Ascending aorta (tissue), 2 donors: Measurements from ENCODE around the gene ANGEL1. TPM values are rescaled to one million over a fixed set of nuclear protein-coding genes. Genes with fewer than 3 reads are reported as not detected.
A peak's percentile ranks its signal among the peaks of the same experiment; 100 is the strongest.

ENCODE experiments used
- DNase-seq, 2 donors: peaks; one replicate each; pipeline ENCODE4 v3.0.0-alpha.2; 2019; ENCODE audit warnings: low spot score in 2 of 2
- H3K27ac ChIP-seq, 2 donors: fragments of 200-600 bp; sonication (generic); one replicate each; pipeline ENCODE4 v1.5.1; 2016 to 2017; ENCODE audit warnings: mild to moderate bottlenecking in 1 of 2
- H3K27me3 ChIP-seq: fragments of 200-600 bp; sonication (generic); one replicate; pipeline ENCODE4 v1.5.1; 2017
- H3K36me3 ChIP-seq, 2 donors: fragments of 200-600 bp; sonication (generic); one replicate each; pipeline ENCODE4 v1.5.1; 2016
- H3K4me1 ChIP-seq, 2 donors: fragments of 200-600 bp; sonication (generic); one replicate each; pipeline ENCODE4 v1.5.1; 2016 to 2017; ENCODE audit warnings: mild to moderate bottlenecking in 1 of 2
- H3K4me3 ChIP-seq, 2 donors: fragments of 200-600 bp; sonication (generic); one replicate each; pipeline ENCODE4 v1.5.1; 2016 to 2017; ENCODE audit warnings: mild to moderate bottlenecking in 1 of 2
- H3K9me3 ChIP-seq, 2 donors: fragments of 200-600 bp; sonication (generic); one replicate each; pipeline ENCODE4 v1.5.1; 2016
- intact Hi-C: fragments of 100-400 bp; cut with DNase I; formaldehyde crosslinking; loops from one replicate; pipeline ENCODE4 v1.15.1; 2023
- total RNA-seq: library from RNA; depleted of rRNA; stranded (reverse); fragments of >200 nt; gene quantifications from one replicate; pipeline ENCODE4 v1.1.0, GENCODE V29; 2016
- TF ChIP-seq, protein P1 (sequence below), 3 experiments: fragments of 200-600 bp in 2 of 3; fragments of 450-650 bp in 1 of 3; sonication (generic) in 2 of 3; IDR thresholded peaks; one replicate each; pipeline ENCODE4 v1.5.1; 2016 to 2019; ENCODE audit warnings: antibody characterized with exemption in 3 of 3, mild to moderate bottlenecking in 1 of 3, moderate library complexity in 1 of 3

Gene ANGEL1
- total RNA-seq, 1 donor from 2014 or later, result 15.5 TPM

GRCh38 chr14:76781648-76782051 is 31.0 kb downstream of the ANGEL1 start:
- Histone ChIP-seq H3K36me3 (peaks cover 5 to 14% of the 10 kb centered on the region in 2 donors), H3K9me3 (no peaks in the 10 kb centered on the region), H3K27ac (peak overlapping the region; percentile 59 to 65), H3K4me1 (peaks cover 0 to 10% of the 10 kb centered on the region in 2 donors), H3K4me3 (no peak overlapping the region), H3K27me3 (no peaks in the 10 kb centered on the region)
- TF ChIP-seq, protein P1, sequence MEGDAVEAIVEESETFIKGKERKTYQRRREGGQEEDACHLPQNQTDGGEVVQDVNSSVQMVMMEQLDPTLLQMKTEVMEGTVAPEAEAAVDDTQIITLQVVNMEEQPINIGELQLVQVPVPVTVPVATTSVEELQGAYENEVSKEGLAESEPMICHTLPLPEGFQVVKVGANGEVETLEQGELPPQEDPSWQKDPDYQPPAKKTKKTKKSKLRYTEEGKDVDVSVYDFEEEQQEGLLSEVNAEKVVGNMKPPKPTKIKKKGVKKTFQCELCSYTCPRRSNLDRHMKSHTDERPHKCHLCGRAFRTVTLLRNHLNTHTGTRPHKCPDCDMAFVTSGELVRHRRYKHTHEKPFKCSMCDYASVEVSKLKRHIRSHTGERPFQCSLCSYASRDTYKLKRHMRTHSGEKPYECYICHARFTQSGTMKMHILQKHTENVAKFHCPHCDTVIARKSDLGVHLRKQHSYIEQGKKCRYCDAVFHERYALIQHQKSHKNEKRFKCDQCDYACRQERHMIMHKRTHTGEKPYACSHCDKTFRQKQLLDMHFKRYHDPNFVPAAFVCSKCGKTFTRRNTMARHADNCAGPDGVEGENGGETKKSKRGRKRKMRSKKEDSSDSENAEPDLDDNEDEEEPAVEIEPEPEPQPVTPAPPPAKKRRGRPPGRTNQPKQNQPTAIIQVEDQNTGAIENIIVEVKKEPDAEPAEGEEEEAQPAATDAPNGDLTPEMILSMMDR (IDR thresholded peaks at IDR 0.05), result no peak
- intact Hi-C loops, result no loop called here
- DNase-seq, result no peak

DNA sequence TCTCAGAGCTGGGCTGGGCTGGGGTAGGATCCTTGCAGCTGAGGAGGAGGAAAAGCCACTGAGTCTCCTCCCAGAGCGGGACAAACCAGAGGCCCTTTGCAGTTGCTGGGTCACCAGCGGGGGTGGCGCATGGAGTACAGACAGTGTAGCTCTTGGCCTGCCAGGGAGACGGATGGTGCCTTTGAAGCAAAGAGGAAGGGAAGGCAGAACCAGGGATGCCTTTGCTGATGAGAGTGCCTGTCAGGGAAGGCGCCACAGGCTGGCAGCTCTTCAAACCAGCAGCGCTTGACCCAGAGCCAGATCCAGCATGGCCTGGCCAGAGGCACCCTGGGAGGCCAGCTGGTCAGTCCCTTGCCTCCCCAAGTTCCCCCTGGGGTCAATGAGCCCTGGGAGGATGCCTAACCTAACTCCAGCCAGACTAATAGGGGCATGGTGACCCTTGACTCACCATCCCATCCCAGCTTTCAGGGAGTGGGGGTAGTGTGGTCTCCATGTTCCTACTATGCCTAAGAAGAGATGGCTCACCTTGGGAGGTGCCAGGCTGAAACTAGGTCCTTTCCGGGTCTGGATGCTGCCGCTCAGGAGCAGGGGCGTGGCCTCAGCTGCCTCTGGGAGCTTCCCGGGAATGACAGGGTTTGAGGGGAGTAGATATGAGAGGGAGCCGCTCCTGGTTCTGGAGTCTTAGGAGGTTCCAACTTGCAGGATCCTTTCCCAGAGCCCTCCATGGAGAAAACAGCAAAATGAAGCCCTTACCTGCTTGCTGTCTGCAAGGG is 31.6 kb downstream of the ANGEL1 start:
- H3K4me1 ChIP-seq, result peaks cover 0 to 10% of the 10 kb centered on the region in 2 donors

GRCh38 chr14:76780360-76780759 is 32.3 kb downstream of the ANGEL1 start:
- TF ChIP-seq, protein P1 (IDR thresholded peaks at IDR 0.05), result no peak
- H3K4me1 ChIP-seq, result peaks cover 0 to 9% of the 10 kb centered on the region in 2 donors
- no peaks in the 10 kb centered on the region for H3K27me3 ChIP-seq
- no peak overlapping the region for H3K27ac ChIP-seq
- H3K36me3 ChIP-seq, result peaks cover 13 to 19% of the 10 kb centered on the region in 2 donors
- no peaks in the 10 kb centered on the region for H3K9me3 ChIP-seq
- intact Hi-C loops, result no loop called here
- DNase-seq, result no peak
- H3K4me3 ChIP-seq, result no peak overlapping the region

More for the DNA sequence above, 31.6 kb downstream of the ANGEL1 start:
- peak overlapping the region; percentile 59 to 65 for H3K27ac ChIP-seq
- intact Hi-C loops, result no loop called here
- no peak overlapping the region for H3K4me3 ChIP-seq
- H3K9me3 ChIP-seq, result no peaks in the 10 kb centered on the region
- TF ChIP-seq, protein P1 (IDR thresholded peaks at IDR 0.05), result no peak
- H3K36me3 ChIP-seq, result peaks cover 6 to 16% of the 10 kb centered on the region in 2 donors
- no peak for DNase-seq
- no peaks in the 10 kb centered on the region for H3K27me3 ChIP-seq

- DNase-seq, result no peak
- Histone ChIP-seq H3K27ac (no peak overlapping the region), H3K9me3 (no peaks in the 10 kb centered on the region), H3K27me3 (no peaks in the 10 kb centered on the region), H3K36me3 (peaks cover 13 to 19% of the 10 kb centered on the region in 2 donors), H3K4me3 (no peak overlapping the region), H3K4me1 (peaks cover 0 to 8% of the 10 kb centered on the region in 2 donors)
- TF ChIP-seq, protein P1 (IDR thresholded peaks at IDR 0.05), result no peak
- intact Hi-C loops, result no loop called here
Measured at GRCh38 chr14:76780058-76780345, 32.7 kb downstream of the ANGEL1 start.

DNA sequence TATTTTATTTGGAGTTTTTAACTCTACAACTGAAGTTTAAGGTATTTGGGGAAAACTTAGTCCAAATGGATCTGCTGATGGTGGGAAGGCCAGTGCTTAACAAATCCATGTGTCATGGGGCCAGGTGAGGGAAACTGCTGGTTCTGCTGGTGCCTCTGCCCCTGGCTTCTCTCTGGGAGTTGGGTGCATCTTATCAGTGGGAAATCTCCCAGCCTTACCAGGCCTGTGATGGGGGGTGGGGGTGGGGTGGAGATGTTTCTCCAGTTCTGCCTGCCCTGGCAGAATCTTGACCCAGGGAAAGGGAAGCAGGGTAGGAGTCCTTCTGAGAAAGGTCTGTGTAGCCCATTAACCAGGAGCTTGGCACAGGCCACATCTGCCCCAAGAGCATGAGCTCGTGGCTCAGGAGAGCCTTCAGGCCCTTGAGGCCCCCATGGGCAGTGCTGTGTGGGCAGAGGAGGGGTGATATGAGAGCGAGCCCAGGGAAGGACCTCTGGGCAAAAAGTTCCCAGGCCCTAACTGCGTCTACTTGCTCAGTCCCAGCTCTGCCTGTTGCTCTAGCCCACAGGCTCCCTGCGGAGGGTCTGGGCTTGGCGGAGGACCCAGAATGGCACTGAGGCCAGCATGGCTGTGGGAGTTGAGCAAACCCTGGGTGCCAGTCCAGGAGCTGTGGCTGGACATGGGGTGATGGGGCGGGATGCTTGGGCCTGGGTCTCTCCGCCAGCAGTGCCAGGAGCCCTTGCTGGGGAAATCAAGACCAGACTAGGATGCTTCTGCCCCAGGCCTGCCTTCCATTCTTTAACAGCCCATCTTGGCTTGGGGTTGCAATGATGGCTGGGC is 33.2 kb downstream of the ANGEL1 start:
- H3K9me3 ChIP-seq, result no peaks in the 10 kb centered on the region
- H3K27me3 ChIP-seq, result no peaks in the 10 kb centered on the region
- TF ChIP-seq, protein P1 (IDR thresholded peaks at IDR 0.05), result no peak
- no peak overlapping the region for H3K27ac ChIP-seq
- H3K4me3 ChIP-seq, result no peak overlapping the region
- intact Hi-C loops, result no loop called here
- H3K36me3 ChIP-seq, result peaks cover 13 to 19% of the 10 kb centered on the region in 2 donors
- DNase-seq, result no peak
- peaks cover 0 to 8% of the 10 kb centered on the region in 2 donors for H3K4me1 ChIP-seq
